GM23338 (cell line): ENCODE results near the gene SLC39A7. TPM values are rescaled to one million over a fixed set of nuclear protein-coding genes. Genes with fewer than 3 reads are reported as not detected.

Experiments
- ATAC-seq: fragments of 200-7000 bp; cut with Tn5 transposase; 3 replicates; pipeline ENCODE4 v1.9.1; 2020
- DNase-seq: peaks from one replicate; pipeline ENCODE4 v3.0.0-alpha.2; 2015; ENCODE audit warnings: low spot score
- H2AFZ ChIP-seq: fragments of 200-600 bp; sonication (generic); 2 replicates; pipeline ENCODE4 v1.8.0; 2016; ENCODE audit warnings: antibody characterized with exemption, mild to moderate bottlenecking, moderate library complexity
- H3F3A ChIP-seq: fragments of 200-600 bp; sonication (generic); replicated peaks from 2 replicates; pipeline ENCODE4 v1.8.0; 2017; ENCODE audit warnings: antibody characterized with exemption, mixed run types, low read depth
- H3K27ac ChIP-seq: fragments of 200-600 bp; sonication (generic); 2 replicates; pipeline ENCODE4 v1.6.1; 2016; ENCODE audit warnings: low read depth
- H3K27me3 ChIP-seq: fragments of 200-600 bp; sonication (generic); 2 replicates; pipeline ENCODE4 v1.8.0; 2016; ENCODE audit warnings: mild to moderate bottlenecking, mixed run types, moderate library complexity; ENCODE audit not compliant: insufficient read depth
- H3K36me3 ChIP-seq: fragments of 200-600 bp; sonication (generic); 2 replicates; pipeline ENCODE4 v1.8.0; 2016; ENCODE audit warnings: mild to moderate bottlenecking; ENCODE audit not compliant: insufficient read depth
- H3K4me1 ChIP-seq: fragments of 200-600 bp; sonication (generic); 2 replicates; pipeline ENCODE4 v1.8.0; 2016; ENCODE audit warnings: mild to moderate bottlenecking, moderate library complexity; ENCODE audit not compliant: insufficient read depth
- H3K4me2 ChIP-seq: fragments of 200-600 bp; sonication (generic); 2 replicates; pipeline ENCODE4 v1.7.1; 2017; ENCODE audit warnings: mixed run types
- H3K4me3 ChIP-seq: fragments of 200-600 bp; sonication (generic); 2 replicates; pipeline ENCODE4 v1.6.1; 2016; ENCODE audit warnings: mixed run types
- H3K79me2 ChIP-seq: fragments of 200-600 bp; sonication (generic); replicated peaks from 2 replicates; pipeline ENCODE4 v1.8.0; 2017; ENCODE audit warnings: mild to moderate bottlenecking; ENCODE audit not compliant: insufficient read depth
- H3K9me2 ChIP-seq: fragments of 200-600 bp; sonication (generic); 2 replicates; pipeline ENCODE4 v1.8.0; 2017; ENCODE audit not compliant: insufficient read depth
- H4K20me1 ChIP-seq: fragments of 200-600 bp; sonication (generic); replicated peaks from 2 replicates; pipeline ENCODE4 v1.8.0; 2017; ENCODE audit warnings: mild to moderate bottlenecking; ENCODE audit not compliant: insufficient read depth
- H3K27ac Mint-ChIP-seq: 2 replicates; pipeline ENCODE4 v1.8.0; 2020; ENCODE audit warnings: inconsistent platforms, mild to moderate bottlenecking, moderate library complexity, mixed read lengths
- H3K27me3 Mint-ChIP-seq: 3 replicates; pipeline ENCODE4 v1.8.0; 2022; ENCODE audit warnings: low read depth, mild to moderate bottlenecking, moderate library complexity, mixed read lengths, inconsistent platforms; ENCODE audit not compliant: insufficient read depth, poor library complexity
- H3K36me3 Mint-ChIP-seq: 3 replicates; pipeline ENCODE4 v1.8.0; 2021; ENCODE audit warnings: low read depth, mild to moderate bottlenecking, inconsistent platforms, moderate library complexity, mixed read lengths
- H3K4me1 Mint-ChIP-seq: 3 replicates; pipeline ENCODE4 v1.8.0; 2020; ENCODE audit warnings: mild to moderate bottlenecking, inconsistent platforms, mixed read lengths
- H3K4me3 Mint-ChIP-seq: 3 replicates; pipeline ENCODE4 v1.8.0; 2021; ENCODE audit warnings: moderate library complexity, mild to moderate bottlenecking, inconsistent platforms, mixed read lengths
- H3K9me3 Mint-ChIP-seq: 3 replicates; pipeline ENCODE4 v1.8.0; 2020; ENCODE audit warnings: moderate library complexity, mild to moderate bottlenecking, inconsistent platforms, mixed read lengths
- EZH2 ChIP-seq: fragments of 200-600 bp; sonication (generic); IDR thresholded peaks from one replicate; pipeline ENCODE4 v1.8.0; 2017; ENCODE audit warnings: antibody characterized with exemption, mild to moderate bottlenecking, low read depth; ENCODE audit not compliant: unreplicated experiment
- EZH2phosphoT487 ChIP-seq: fragments of 200-600 bp; sonication (generic); IDR thresholded peaks from one replicate; pipeline ENCODE4 v1.8.1; 2018; ENCODE audit warnings: antibody characterized with exemption; ENCODE audit not compliant: unreplicated experiment
- JUNB ChIP-seq: IDR thresholded peaks from one replicate; pipeline ENCODE4 v1.6.1; 2016; ENCODE audit warnings: antibody characterized with exemption; ENCODE audit not compliant: unreplicated experiment
- NANOG ChIP-seq: IDR thresholded peaks from 2 replicates; pipeline ENCODE4 v1.6.1; 2016; ENCODE audit warnings: antibody characterized with exemption, borderline replicate concordance
- POLR2AphosphoS5 ChIP-seq: IDR thresholded peaks from 2 replicates; pipeline ENCODE4 v1.6.1; 2016; ENCODE audit warnings: antibody characterized with exemption, low read depth
- ZNF114 ChIP-seq: fragments of 250-450 bp; sonication (Bioruptor Pico); IDR thresholded peaks from 2 replicates; pipeline ENCODE4 v1.5.0; 2020; ENCODE audit warnings: mild to moderate bottlenecking, moderate library complexity
- polyA plus RNA-seq: library from polyadenylated mRNA; unstranded; fragments of >200 nt; fragmentation: Nextera tagmentation; extraction: Ambion mirVana; gene quantifications from 2 replicates; pipeline ENCODE4 v1.2.1, GENCODE V29; 2016
- total RNA-seq: library from RNA; depleted of rRNA; stranded (reverse); fragments of >200 nt; shearing (Covaris generic); gene quantifications from 2 replicates; pipeline ENCODE4 v1.2.3, GENCODE V29; 2014
- TF ChIP-seq, protein P1 (sequence below): IDR thresholded peaks from one replicate; pipeline ENCODE4 v1.6.1; 2018; ENCODE audit warnings: antibody characterized with exemption; ENCODE audit not compliant: unreplicated experiment
- TF ChIP-seq, protein P2 (sequence below): fragments of 250-450 bp; sonication (Bioruptor Pico); IDR thresholded peaks from 2 replicates; pipeline ENCODE4 v1.5.0; 2020; ENCODE audit warnings: mild to moderate bottlenecking, moderate library complexity
- TF ChIP-seq, protein P3 (sequence below): IDR thresholded peaks from 2 replicates; pipeline ENCODE4 v1.6.1; 2016; ENCODE audit warnings: antibody characterized with exemption

SLC39A7 gene
- total and polyA plus RNA-seq, 2 experiments from 2014 or later = 9.0 to 75.9 TPM

DNA sequence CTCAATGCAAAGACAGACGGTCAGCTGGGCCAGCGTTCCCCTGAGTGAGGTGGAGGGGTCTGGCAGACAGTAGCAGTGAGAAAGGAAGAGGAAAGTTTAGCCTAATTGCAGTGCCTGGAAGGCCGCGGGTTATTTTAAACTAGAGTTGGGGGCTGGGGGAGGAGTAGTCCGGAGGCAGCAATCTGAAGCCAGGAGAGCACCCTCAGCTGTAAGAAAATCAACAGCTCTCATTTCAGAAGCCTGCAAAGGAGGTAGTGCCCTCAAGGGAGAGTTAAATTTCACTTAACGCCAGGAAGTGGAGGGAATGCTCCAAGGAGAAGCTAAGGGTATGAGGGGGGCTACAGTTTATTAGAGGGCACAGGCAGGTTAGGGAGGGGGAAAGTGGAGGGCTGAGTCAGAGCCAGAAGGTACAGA is 34.6 kb downstream of the SLC39A7 start:
- Histone ChIP-seq H2AFZ (peak overlapping the region; percentile 93), H3K27ac (no peak overlapping the region), H3K4me1 (peaks cover 9% of the 10 kb centered on the region), H3K27me3 (peaks cover 3% of the 10 kb centered on the region; the same call in 1 of the 2 replicates), H3K36me3 (no peaks in the 10 kb centered on the region), H3F3A (0 out of 2 replicates have a peak, but pooled peaks cover 3% of the 10 kb centered on the region), H3K79me2 (no peaks in the 10 kb centered on the region), H4K20me1 (no peaks in the 10 kb centered on the region), H3K4me2 (peak overlapping the region; percentile 72), H3K4me3 (no peak overlapping the region), H3K9me2 (peaks cover 5% of the 10 kb centered on the region; the same call in 1 of the 2 replicates)
- Mint-ChIP-seq H3K27me3 (peaks cover 11% of the 10 kb centered on the region), H3K9me3 (no peaks in the 10 kb centered on the region), H3K4me1 (peaks cover 14% of the 10 kb centered on the region), H3K36me3 (no peaks in the 10 kb centered on the region), H3K27ac (no peak overlapping the region), H3K4me3 (no peak overlapping the region; the same call in 2 of the 3 replicates)
- ATAC-seq = peak; percentile 68
- TF ChIP-seq JUNB (no peak), ZNF114 (CRISPR knock-in tag) (no peak), EZH2 (no peak), NANOG (no peak), EZH2phosphoT487 (no peak), POLR2AphosphoS5 (no peak)
- TF ChIP-seq, protein P1, sequence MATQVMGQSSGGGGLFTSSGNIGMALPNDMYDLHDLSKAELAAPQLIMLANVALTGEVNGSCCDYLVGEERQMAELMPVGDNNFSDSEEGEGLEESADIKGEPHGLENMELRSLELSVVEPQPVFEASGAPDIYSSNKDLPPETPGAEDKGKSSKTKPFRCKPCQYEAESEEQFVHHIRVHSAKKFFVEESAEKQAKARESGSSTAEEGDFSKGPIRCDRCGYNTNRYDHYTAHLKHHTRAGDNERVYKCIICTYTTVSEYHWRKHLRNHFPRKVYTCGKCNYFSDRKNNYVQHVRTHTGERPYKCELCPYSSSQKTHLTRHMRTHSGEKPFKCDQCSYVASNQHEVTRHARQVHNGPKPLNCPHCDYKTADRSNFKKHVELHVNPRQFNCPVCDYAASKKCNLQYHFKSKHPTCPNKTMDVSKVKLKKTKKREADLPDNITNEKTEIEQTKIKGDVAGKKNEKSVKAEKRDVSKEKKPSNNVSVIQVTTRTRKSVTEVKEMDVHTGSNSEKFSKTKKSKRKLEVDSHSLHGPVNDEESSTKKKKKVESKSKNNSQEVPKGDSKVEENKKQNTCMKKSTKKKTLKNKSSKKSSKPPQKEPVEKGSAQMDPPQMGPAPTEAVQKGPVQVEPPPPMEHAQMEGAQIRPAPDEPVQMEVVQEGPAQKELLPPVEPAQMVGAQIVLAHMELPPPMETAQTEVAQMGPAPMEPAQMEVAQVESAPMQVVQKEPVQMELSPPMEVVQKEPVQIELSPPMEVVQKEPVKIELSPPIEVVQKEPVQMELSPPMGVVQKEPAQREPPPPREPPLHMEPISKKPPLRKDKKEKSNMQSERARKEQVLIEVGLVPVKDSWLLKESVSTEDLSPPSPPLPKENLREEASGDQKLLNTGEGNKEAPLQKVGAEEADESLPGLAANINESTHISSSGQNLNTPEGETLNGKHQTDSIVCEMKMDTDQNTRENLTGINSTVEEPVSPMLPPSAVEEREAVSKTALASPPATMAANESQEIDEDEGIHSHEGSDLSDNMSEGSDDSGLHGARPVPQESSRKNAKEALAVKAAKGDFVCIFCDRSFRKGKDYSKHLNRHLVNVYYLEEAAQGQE = no peak
- TF ChIP-seq, protein P2, sequence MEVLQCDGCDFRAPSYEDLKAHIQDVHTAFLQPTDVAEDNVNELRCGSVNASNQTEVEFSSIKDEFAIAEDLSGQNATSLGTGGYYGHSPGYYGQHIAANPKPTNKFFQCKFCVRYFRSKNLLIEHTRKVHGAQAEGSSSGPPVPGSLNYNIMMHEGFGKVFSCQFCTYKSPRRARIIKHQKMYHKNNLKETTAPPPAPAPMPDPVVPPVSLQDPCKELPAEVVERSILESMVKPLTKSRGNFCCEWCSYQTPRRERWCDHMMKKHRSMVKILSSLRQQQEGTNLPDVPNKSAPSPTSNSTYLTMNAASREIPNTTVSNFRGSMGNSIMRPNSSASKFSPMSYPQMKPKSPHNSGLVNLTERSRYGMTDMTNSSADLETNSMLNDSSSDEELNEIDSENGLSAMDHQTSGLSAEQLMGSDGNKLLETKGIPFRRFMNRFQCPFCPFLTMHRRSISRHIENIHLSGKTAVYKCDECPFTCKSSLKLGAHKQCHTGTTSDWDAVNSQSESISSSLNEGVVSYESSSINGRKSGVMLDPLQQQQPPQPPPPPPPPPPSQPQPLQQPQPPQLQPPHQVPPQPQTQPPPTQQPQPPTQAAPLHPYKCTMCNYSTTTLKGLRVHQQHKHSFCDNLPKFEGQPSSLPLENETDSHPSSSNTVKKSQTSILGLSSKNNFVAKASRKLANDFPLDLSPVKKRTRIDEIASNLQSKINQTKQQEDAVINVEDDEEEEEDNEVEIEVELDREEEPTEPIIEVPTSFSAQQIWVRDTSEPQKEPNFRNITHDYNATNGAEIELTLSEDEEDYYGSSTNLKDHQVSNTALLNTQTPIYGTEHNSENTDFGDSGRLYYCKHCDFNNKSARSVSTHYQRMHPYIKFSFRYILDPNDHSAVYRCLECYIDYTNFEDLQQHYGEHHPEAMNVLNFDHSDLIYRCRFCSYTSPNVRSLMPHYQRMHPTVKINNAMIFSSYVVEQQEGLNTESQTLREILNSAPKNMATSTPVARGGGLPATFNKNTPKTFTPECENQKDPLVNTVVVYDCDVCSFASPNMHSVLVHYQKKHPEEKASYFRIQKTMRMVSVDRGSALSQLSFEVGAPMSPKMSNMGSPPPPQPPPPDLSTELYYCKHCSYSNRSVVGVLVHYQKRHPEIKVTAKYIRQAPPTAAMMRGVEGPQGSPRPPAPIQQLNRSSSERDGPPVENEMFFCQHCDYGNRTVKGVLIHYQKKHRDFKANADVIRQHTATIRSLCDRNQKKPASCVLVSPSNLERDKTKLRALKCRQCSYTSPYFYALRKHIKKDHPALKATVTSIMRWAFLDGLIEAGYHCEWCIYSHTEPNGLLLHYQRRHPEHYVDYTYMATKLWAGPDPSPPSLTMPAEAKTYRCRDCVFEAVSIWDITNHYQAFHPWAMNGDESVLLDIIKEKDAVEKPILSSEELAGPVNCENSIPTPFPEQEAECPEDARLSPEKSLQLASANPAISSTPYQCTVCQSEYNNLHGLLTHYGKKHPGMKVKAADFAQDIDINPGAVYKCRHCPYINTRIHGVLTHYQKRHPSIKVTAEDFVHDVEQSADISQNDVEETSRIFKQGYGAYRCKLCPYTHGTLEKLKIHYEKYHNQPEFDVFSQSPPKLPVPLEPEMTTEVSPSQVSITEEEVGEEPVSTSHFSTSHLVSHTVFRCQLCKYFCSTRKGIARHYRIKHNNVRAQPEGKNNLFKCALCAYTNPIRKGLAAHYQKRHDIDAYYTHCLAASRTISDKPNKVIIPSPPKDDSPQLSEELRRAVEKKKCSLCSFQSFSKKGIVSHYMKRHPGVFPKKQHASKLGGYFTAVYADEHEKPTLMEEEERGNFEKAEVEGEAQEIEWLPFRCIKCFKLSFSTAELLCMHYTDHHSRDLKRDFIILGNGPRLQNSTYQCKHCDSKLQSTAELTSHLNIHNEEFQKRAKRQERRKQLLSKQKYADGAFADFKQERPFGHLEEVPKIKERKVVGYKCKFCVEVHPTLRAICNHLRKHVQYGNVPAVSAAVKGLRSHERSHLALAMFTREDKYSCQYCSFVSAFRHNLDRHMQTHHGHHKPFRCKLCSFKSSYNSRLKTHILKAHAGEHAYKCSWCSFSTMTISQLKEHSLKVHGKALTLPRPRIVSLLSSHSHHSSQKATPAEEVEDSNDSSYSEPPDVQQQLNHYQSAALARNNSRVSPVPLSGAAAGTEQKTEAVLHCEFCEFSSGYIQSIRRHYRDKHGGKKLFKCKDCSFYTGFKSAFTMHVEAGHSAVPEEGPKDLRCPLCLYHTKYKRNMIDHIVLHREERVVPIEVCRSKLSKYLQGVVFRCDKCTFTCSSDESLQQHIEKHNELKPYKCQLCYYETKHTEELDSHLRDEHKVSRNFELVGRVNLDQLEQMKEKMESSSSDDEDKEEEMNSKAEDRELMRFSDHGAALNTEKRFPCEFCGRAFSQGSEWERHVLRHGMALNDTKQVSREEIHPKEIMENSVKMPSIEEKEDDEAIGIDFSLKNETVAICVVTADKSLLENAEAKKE (CRISPR knock-in tag) = no peak
- TF ChIP-seq, protein P3, sequence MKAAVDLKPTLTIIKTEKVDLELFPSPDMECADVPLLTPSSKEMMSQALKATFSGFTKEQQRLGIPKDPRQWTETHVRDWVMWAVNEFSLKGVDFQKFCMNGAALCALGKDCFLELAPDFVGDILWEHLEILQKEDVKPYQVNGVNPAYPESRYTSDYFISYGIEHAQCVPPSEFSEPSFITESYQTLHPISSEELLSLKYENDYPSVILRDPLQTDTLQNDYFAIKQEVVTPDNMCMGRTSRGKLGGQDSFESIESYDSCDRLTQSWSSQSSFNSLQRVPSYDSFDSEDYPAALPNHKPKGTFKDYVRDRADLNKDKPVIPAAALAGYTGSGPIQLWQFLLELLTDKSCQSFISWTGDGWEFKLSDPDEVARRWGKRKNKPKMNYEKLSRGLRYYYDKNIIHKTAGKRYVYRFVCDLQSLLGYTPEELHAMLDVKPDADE = no peak
- DNase-seq = no peak
